HL-60 (cell line): ENCODE results near the gene STX8.

Experiments
- DNase-seq, 2 experiments: peaks; one replicate each; pipeline ENCODE4 v3.0.0-alpha.2; 2010 to 2020; ENCODE audit warnings: low read depth in 1 of 2, low spot score in 1 of 2
- H3K27ac ChIP-seq: fragments of 250-450 bp; sonication (Bioruptor Pico); replicated peaks from 2 replicates; pipeline ENCODE4 v1.5.1; 2020; ENCODE audit warnings: mild to moderate bottlenecking, moderate library complexity
- H3K27me3 ChIP-seq: fragments of 250-450 bp; sonication (Bioruptor Pico); 2 replicates; pipeline ENCODE4 v1.5.1; 2021; ENCODE audit warnings: mild to moderate bottlenecking, moderate library complexity; ENCODE audit not compliant: insufficient read depth, poor library complexity, severe bottlenecking
- H3K4me3 ChIP-seq: replicated peaks from 2 replicates; pipeline ENCODE4 v1.5.1; 2011; ENCODE audit warnings: mild to moderate bottlenecking, control low read depth, low read length; ENCODE audit not compliant: insufficient read depth
- GABPA ChIP-seq: IDR thresholded peaks from 2 replicates; pipeline ENCODE4 v1.6.1; 2012; ENCODE audit warnings: low read depth
- POLR2AphosphoS5 ChIP-seq: IDR thresholded peaks from 2 replicates; pipeline ENCODE4 v1.6.1; 2012; ENCODE audit warnings: low read depth
- SPI1 ChIP-seq: IDR thresholded peaks from 2 replicates; pipeline ENCODE4 v1.6.1; 2012; ENCODE audit warnings: low read depth, mild to moderate bottlenecking, borderline replicate concordance
- TF ChIP-seq, protein P1 (sequence below): IDR thresholded peaks from 2 replicates; pipeline ENCODE4 v1.6.1; 2012; ENCODE audit warnings: low read depth; ENCODE audit not compliant: insufficient replicate concordance
- TF ChIP-seq, protein P2 (sequence below): IDR thresholded peaks from one replicate; pipeline ENCODE4 v1.5.1; 2011; ENCODE audit warnings: low read length, control low read depth, inconsistent platforms; ENCODE audit not compliant: insufficient read depth

Gene STX8

DNA sequence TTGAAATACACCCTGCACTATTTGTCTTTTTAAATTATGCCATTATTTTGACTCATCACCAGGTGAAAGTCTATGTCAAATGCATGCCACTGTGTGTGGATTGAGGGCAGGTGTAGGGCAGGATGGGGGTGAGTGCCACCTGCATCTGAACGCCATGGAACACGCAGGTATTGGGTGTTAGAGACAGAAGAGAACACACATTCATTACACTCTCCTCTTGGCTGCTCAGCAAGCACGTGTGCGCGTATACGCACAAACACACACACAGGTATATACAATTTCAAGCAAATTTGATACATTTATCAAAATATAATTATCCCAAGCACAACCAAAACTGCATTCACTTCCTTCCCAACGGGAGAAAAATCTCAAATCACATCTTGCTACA, 285.4 kb downstream of the STX8 start:
- Histone ChIP-seq H3K27ac (no peak overlapping the region), H3K27me3 (no peaks in the 10 kb centered on the region), H3K4me3 (no peak overlapping the region)
- TF ChIP-seq, protein P1, sequence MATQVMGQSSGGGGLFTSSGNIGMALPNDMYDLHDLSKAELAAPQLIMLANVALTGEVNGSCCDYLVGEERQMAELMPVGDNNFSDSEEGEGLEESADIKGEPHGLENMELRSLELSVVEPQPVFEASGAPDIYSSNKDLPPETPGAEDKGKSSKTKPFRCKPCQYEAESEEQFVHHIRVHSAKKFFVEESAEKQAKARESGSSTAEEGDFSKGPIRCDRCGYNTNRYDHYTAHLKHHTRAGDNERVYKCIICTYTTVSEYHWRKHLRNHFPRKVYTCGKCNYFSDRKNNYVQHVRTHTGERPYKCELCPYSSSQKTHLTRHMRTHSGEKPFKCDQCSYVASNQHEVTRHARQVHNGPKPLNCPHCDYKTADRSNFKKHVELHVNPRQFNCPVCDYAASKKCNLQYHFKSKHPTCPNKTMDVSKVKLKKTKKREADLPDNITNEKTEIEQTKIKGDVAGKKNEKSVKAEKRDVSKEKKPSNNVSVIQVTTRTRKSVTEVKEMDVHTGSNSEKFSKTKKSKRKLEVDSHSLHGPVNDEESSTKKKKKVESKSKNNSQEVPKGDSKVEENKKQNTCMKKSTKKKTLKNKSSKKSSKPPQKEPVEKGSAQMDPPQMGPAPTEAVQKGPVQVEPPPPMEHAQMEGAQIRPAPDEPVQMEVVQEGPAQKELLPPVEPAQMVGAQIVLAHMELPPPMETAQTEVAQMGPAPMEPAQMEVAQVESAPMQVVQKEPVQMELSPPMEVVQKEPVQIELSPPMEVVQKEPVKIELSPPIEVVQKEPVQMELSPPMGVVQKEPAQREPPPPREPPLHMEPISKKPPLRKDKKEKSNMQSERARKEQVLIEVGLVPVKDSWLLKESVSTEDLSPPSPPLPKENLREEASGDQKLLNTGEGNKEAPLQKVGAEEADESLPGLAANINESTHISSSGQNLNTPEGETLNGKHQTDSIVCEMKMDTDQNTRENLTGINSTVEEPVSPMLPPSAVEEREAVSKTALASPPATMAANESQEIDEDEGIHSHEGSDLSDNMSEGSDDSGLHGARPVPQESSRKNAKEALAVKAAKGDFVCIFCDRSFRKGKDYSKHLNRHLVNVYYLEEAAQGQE, result no peak
- TF ChIP-seq GABPA, result no peak
- no peak for TF ChIP-seq POLR2AphosphoS5
- TF ChIP-seq, protein P2, sequence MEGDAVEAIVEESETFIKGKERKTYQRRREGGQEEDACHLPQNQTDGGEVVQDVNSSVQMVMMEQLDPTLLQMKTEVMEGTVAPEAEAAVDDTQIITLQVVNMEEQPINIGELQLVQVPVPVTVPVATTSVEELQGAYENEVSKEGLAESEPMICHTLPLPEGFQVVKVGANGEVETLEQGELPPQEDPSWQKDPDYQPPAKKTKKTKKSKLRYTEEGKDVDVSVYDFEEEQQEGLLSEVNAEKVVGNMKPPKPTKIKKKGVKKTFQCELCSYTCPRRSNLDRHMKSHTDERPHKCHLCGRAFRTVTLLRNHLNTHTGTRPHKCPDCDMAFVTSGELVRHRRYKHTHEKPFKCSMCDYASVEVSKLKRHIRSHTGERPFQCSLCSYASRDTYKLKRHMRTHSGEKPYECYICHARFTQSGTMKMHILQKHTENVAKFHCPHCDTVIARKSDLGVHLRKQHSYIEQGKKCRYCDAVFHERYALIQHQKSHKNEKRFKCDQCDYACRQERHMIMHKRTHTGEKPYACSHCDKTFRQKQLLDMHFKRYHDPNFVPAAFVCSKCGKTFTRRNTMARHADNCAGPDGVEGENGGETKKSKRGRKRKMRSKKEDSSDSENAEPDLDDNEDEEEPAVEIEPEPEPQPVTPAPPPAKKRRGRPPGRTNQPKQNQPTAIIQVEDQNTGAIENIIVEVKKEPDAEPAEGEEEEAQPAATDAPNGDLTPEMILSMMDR, result no peak
- no peak for TF ChIP-seq SPI1
- DNase-seq, result no peak

DNA sequence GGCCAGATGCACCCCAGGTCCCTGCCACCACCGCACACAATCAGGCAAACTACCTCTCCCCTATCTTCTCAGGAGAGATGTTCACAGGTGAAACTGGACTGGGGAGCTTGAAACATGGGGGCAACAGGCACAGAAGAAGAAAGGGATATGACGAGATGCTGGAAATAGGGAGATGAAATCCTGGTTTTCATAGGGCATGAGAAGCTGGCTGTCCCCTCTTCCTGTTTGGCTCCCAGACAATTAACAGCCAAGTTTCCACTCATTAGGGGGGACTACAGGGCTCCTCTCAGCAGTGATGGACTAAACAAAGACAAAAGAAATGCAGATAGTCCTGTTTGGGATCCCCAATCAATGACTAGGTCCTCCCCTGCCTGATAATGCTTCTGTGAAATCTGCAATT, 288.3 kb downstream of the STX8 start:
- TF ChIP-seq, protein P2, result no peak
- TF ChIP-seq SPI1, result no peak
- TF ChIP-seq GABPA, result no peak
- TF ChIP-seq, protein P1, result no peak
- TF ChIP-seq POLR2AphosphoS5, result no peak
- Histone ChIP-seq H3K27ac (no peak overlapping the region), H3K27me3 (no peaks in the 10 kb centered on the region), H3K4me3 (no peak overlapping the region)
- DNase-seq, result no peak

DNA sequence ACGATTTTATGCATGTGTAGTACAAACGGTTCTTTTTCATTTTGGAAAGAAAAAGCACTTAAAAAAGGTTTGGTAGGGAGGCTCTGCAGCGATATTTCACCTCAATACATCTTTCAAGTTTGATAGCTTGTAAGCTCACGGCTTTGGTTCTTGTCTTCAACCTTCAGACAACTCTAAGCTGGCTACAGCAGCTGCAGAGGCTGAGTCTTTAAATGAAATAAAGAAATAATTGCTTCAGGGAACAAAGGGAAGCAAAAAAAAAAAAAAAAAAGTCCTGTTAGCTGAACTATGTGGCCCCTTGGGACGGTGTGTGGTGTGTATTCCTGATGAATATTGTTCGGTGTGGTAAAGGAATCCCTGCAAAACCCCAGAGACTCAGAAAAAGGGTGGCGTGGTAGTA, 289.2 kb downstream of the STX8 start:
- DNase-seq, result no peak
- TF ChIP-seq, protein P2, result no peak
- TF ChIP-seq, protein P1, result no peak
- TF ChIP-seq POLR2AphosphoS5, result no peak
- TF ChIP-seq SPI1, result no peak
- no peak for TF ChIP-seq GABPA
- Histone ChIP-seq H3K27ac (no peak overlapping the region), H3K27me3 (no peaks in the 10 kb centered on the region), H3K4me3 (no peak overlapping the region)
